ENCODE measurements around the gene TKT. TPM values are rescaled to one million over a fixed set of nuclear protein-coding genes. Genes with fewer than 3 reads are reported as not detected.
A peak's percentile ranks its signal among the peaks of the same experiment; 100 is the strongest.

The TKT gene
- total and polyA plus RNA-seq, 2 of the 4 experiments (the other 2 are of a cell fraction) = 280 to 349 TPM

DNA sequence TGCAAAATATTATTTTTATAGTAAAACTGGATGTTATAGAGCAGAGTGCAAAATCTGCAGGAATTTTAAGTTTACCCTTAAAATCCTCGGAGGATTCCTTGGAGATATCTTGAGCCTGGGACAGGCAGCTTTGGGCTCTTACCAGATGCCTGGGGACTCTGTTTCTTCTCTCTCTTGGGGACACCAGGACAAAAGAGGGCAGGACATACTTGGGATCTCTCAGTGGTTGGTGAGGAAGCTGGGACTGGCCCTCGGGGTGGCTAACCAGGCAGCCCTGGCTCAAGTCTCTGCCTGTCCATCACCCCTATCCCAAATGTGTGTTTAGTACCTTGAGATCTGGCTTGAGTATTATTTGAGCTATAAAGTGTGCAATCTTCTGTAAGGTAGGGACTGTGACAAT lies 38.6 kb downstream of the TKT start:
- no CpG with 5 or more reads among the region's 2 CpGs for WGBS, 2 experiments (ENCODE audit: extremely low coverage in 2 of 2, insufficient read length in 1 of 2)
- H2AK5ac ChIP-seq (ENCODE audit: low read depth, low read length) = no peak overlapping the region
- CTCF ChIA-PET = no interaction called here

More for the DNA sequence above, 38.6 kb downstream of the TKT start:
- Histone ChIP-seq H4K91ac (ENCODE audit: insufficient read depth, low read depth, low read length) (no peak overlapping the region), H3K9ac (ENCODE audit: low read depth, low read length) (no peak overlapping the region), H3K18ac (ENCODE audit: low read depth, low read length) (no peak overlapping the region), H3K14ac (replicated peaks; ENCODE audit: low read depth, low read length) (no peak overlapping the region; the same call in 1 of the 2 replicates), H3K4me2 (ENCODE audit: low read depth, low read length) (no peak overlapping the region), H3K4ac (ENCODE audit: low read depth, low read length) (no peak overlapping the region), H3K79me1 (ENCODE audit: low read depth in 1 of 2, low read length in 2 of 2) (no peaks in the 10 kb centered on the region), H3K27ac (ENCODE audit: insufficient read depth, low read length) (no peak overlapping the region), H2AK9ac (replicated peaks; ENCODE audit: low read depth, low read length, poor library complexity) (peak overlapping the region; percentile 13), H3K4me1 (ENCODE audit: control insufficient read depth, insufficient read depth, low read length) (no peaks in the 10 kb centered on the region), H3K27me3 (ENCODE audit: control insufficient read depth, insufficient read depth, low read length) (no peaks in the 10 kb centered on the region), H3K9me3 (ENCODE audit: control insufficient read depth, insufficient read depth, low read length) (no peaks in the 10 kb centered on the region), H2BK5ac (ENCODE audit: low read depth, low read length, poor library complexity, severe bottlenecking) (no peak overlapping the region), H4K8ac (ENCODE audit: low read depth in 2 of 2, low read length in 2 of 2) (no peak overlapping the region), H2BK15ac (ENCODE audit: low read depth, low read length) (no peak overlapping the region), H3K9me1 (ENCODE audit: insufficient read depth, low read length) (no peaks in the 10 kb centered on the region), H4K20me1 (ENCODE audit: insufficient read depth, low read length) (no peaks in the 10 kb centered on the region), H2BK120ac (ENCODE audit: low read depth, low read length) (no peak overlapping the region), H3K56ac (ENCODE audit: extremely low read depth, insufficient read depth, low read length) (no peak overlapping the region), H2BK20ac (ENCODE audit: low read depth, low read length) (no peak overlapping the region), H3K23ac (ENCODE audit: low read depth, low read length) (no peak overlapping the region), H2AFZ (replicated peaks; ENCODE audit: low read length, poor library complexity) (no peak overlapping the region), H3K4me3 (ENCODE audit: insufficient read depth, low read depth, low read length) (no peak overlapping the region), H3K36me3 (ENCODE audit: control insufficient read depth, insufficient read depth, low read length) (peaks cover 3% of the 10 kb centered on the region; the same call in 1 of the 2 replicates), H4K5ac (ENCODE audit: low read depth, low read length) (no peak overlapping the region)
- no TSS peak for BruUV-seq (replicated peaks)
- TF ChIP-seq FOS (IDR thresholded peaks at IDR 0.05; ENCODE audit: low read depth, low read length) = no peak
- no peak for TF ChIP-seq BHLHE40 (IDR thresholded peaks at IDR 0.05; ENCODE audit: low read depth, low read length)
- no peak for TF ChIP-seq MAZ (IDR thresholded peaks at IDR 0.05; ENCODE audit: borderline replicate concordance, low read depth, low read length)
- no peak for TF ChIP-seq RAD21 (IDR thresholded peaks at IDR 0.05; ENCODE audit: low read length)
- TF ChIP-seq RCOR1 (IDR thresholded peaks at IDR 0.05; ENCODE audit: insufficient replicate concordance, low read length) = no peak
- no peak for TF ChIP-seq POLR2A (IDR thresholded peaks at IDR 0.05; ENCODE audit: low read depth, low read length)
- TF ChIP-seq, protein P1, sequence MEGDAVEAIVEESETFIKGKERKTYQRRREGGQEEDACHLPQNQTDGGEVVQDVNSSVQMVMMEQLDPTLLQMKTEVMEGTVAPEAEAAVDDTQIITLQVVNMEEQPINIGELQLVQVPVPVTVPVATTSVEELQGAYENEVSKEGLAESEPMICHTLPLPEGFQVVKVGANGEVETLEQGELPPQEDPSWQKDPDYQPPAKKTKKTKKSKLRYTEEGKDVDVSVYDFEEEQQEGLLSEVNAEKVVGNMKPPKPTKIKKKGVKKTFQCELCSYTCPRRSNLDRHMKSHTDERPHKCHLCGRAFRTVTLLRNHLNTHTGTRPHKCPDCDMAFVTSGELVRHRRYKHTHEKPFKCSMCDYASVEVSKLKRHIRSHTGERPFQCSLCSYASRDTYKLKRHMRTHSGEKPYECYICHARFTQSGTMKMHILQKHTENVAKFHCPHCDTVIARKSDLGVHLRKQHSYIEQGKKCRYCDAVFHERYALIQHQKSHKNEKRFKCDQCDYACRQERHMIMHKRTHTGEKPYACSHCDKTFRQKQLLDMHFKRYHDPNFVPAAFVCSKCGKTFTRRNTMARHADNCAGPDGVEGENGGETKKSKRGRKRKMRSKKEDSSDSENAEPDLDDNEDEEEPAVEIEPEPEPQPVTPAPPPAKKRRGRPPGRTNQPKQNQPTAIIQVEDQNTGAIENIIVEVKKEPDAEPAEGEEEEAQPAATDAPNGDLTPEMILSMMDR (conservative IDR thresholded peaks at IDR 0.05; ENCODE audit: low read depth, low read length) = no peak
- in situ Hi-C loops (cut with MboI; ENCODE audit: low sequenced_read_pairs) (loop anchor here (25.0 kb wide), 1 partner anchor 495 kb away; no protein-coding TSS in a partner anchor), dilution Hi-C loops (cut with HindIII; ENCODE audit: low sequenced_read_pairs, unreplicated experiment) (no loop called here), intact Hi-C loops (cut with micrococcal nuclease) (no loop called here)
- POLR2A ChIA-PET (ENCODE audit: unreplicated experiment) = interaction anchor here (0.6 kb wide), 1 partner anchor 40 kb away, joined by 5 read pairs; no protein-coding TSS in a partner anchor
- ATAC-seq (ENCODE audit: low read depth) = no peak
- no peak for DNase-seq

Measured in IMR-90 (cell line).